Measurements from ENCODE around the gene CELA2A.
"Not testable (repeated sequence)": the region's sequence is repeated elsewhere in the genome, so short reads cannot be mapped to it uniquely, and the experiment has no call there.

The CELA2A gene

DNA sequence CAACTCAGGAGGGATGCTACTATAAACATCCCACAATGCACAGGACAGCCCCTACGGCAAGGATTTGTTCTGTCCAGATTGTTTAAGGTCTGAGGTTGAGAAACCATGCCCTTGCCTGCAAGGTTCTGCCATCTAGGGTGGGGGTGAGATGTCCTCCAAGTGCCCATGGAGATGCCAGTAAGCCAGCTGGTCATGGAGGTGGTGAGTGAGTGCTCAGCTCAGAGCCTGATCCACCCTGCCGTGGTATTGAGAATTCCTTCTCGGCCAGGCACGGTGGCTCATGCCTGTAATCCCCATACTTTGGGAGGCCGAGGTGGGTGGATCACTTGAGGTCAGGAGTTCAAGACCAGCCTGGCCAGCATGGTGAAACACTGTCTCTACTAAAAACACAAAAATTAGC is 31.6 kb upstream of the CELA2A start:
- no peak for DNase-seq (ENCODE audit: low read depth)

DNA sequence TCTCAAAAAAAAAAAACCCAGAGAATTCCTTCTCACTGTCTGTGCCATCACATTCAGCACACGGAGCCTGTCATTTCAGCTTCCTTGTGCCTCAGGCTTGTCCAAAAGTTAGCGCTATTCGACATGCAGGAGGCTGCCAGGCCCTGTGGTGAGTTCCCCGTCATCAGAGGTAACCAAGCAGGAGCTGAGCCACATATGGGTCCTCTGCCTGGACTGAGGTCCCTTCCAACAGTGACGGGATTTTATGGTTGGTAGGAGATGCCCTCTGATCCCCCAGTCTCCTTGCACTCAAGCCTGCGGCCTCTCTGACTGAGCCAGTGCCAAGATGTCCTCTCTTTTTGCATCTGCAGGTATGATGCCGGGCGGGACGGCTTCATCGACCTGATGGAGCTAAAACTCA is 31.0 kb upstream of the CELA2A start:
- DNase-seq (ENCODE audit: low read depth): no peak

DNA sequence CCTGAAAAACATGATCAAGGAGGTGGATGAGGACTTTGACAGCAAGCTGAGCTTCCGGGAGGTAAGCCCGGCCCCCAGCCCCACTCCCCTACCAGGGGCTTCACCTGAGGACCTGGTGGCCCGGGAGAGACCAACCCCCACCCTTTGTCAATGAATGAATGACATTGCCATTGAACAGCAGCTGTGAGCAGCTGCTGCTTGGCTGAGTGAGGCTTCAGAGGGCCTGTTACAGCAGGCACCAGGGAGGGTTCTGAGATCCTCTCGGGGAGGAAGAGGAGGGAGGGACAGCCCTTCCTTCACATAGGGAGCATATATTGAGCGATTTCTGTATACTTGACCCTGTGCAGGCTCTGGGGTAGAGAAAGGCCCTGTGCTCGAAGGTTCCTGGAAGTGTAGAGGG is 30.6 kb upstream of the CELA2A start:
- DNase-seq (ENCODE audit: low read depth): no peak

DNA sequence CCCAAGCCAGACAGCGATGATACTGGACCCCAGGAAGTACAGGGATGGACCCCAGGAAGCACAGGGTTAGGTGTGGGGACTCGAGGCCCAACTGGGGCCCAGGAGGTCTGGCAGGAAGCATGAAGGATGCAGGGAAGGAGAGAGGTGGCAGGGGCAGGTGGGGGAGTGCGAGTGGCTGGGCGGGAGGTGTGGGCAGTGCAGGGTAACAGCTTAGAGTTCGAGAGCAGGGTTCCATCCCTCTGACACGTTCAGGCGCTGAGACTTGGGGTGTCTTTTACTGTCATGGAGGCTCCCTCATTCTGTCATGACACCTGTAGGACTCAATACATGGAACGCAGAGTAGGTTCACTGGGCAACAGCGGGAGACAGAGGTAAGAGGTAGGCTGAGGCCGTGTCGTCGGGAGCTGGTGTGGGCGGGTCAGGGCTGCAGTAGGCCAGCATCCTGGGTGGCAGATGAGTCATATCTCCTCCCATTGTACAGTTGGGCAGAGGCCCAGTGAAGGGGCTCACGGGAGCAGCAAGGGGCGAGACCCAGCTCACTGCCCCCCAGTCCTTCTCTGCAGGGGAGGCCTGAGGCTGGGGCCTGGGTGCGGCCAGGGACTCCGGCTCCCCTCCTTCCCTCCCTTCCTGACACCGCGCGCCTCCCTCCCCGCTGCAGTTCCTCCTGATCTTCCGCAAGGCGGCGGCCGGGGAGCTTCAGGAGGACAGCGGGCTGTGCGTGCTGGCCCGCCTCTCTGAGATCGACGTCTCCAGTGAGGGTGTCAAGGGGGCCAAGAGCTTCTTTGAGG is 29.8 kb upstream of the CELA2A start:
- peak; percentile 47 for DNase-seq (ENCODE audit: low read depth)

DNA sequence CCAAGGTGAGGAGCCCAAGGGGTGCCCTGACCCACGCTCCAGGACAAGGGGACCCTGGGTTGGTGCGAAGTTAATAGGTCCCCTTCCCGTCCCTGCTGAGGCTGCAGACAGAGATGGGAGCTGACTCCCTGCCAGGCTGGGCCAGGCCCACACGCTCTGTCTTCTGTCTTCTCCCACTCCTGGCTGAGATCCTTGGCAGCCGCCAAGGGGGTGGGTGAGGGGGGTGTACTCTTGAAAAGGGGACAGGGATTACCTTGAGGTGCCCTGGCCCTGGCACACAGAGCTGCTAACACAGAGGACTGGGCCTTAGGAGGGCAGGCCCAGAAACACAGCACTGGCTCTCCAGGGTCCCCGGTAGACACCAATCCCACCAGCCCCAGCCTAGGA is 29.3 kb upstream of the CELA2A start:
- DNase-seq (ENCODE audit: low read depth): no peak

DNA sequence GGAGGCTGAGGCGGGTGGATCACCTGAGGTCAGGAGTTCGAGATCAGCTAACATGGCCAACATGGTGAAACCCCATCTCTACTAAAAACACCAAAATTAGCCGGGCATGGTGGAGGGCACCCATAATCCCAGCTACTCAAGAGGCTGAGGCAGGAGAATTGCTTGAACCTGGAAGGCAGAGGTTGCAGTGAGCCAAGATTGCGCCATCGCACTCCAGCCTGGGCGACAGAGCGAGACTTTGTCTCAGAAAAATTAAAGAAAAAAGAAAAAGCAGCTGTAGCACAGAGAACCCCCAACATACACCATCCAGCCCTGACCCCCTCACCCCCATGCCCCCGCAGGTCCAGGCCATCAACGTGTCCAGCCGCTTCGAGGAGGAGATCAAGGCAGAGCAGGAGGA is 28.3 kb upstream of the CELA2A start:
- not testable (repeated sequence) for DNase-seq (ENCODE audit: low read depth)

DNA sequence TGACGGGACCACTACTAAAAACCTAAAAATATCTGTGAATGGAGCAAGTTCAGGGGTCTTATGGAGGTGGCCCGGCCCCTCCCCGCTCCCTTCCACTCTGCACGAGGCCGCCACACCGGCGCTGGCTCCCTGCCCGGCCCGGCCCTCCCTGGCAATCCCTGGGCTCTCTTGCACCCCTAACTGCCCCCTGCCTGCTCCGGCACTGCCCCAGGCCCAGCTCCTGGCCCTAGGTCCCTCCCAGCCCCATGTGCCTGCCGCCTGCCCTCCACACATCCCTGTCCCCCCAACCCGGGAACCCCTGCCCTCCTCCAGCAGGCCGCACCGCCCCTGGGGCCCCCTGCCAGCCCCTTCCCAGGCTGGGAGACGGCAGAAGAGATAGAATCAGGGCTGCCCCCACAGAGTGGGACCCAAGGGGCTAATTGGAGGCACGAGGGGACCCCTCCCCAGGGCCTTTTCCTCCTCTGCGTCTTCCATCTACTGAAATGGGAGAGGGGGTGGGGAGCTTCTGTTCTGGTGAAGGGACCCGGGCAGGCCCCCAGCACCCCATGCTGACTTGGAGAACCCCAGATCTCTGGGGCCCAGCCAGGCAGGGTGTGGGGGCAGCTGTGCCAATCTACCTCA is 27.6 kb upstream of the CELA2A start:
- no peak for DNase-seq (ENCODE audit: low read depth)

DNA sequence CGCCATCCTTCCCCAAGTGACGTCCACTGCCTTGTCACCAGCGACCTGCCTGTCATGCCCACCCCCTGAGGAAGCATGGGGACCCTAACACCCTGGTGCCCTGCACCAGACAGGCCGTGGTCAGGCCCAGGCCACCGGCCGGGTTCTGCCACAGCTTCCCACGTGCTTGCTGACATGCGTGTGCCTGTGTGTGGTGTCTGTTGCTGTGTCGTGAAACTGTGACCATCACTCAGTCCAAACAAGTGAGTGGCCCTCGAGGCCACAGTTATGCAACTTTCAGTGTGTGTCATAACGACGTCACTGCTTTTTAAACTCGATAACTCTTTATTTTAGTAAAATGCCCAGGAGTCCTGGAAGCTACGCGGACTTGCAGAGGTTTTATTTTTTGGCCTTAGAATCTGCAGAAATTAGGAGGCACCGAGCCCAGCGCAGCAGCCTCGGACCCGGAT is 26.8 kb upstream of the CELA2A start:
- peak; percentile 64 for DNase-seq (ENCODE audit: low read depth)

DNA sequence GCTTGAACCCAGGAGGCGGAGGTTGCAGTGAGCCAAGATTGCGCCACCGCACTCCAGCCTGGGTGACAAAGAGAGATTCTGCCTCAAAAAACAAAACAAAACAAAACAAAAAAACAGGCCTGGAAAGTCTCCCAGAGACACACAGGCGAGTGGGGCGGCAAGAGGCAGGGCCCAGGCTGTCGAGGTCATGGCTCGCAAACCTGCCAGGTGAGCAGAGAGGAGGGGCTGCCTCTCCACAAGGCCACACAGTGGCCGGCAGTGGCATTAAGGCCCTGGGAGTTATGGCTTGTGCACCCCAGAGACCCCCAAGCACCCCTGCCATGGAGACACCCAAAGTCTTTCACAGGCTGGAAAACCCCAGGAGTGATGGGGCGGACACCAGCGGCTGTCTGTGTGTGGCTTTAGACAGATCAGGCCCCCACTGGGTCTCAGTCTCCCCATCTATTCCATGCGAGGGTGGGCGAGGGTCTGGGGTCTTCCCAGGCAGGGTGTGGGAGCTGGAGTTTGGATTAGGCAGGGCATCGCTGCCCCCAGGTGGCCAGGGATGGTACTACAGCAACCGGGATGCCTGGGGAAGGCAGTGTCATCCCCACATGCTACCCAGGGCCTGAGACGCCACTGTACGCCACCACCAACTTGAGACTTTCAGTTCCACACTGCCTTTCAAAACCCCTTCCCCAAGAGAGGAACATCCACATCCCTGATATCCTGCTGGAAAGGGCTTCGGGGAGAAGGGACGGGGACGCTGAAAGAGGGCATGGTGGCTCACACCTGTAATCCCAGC is 25.6 kb upstream of the CELA2A start:
- peak; percentile 51 for DNase-seq (ENCODE audit: low read depth)

DNA sequence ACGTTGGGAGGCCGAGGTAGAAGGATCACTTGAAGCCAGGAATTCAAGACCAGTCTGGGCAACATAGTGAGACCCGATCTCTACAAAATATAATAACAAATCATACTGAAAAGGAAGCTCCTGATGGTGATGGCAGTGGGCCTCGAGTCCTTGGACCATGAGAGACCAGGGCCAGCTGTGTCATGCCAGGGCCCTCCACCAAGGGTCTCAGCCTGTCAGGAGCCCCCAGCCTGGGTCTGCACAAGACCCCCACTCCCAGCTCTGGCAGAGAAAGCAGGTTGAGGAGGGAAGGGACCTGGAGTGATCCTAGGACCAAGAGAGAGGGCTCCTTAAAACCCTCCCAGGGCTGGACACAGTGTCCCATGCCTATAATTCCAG is 25.0 kb upstream of the CELA2A start:
- DNase-seq (ENCODE audit: low read depth): no peak

DNA sequence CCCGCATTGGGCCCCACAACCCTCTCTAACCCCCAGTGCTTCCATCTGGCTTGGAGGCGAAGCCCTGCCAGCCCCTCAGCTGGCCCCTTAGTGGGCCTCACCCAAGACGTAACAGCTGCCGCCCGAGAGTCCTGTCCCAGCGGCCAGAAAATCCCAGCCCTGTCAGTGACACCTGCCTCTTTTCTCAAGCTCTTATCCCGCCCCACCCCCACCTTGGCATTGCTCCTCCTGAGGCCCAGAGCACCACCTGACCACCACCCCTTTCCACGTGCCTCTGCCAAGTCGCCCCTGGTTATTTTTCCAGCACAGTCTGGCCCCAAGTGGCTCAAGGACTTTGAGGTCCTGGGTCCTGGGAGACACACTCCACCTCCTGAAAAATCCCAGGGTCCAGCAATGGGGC is 24.2 kb upstream of the CELA2A start:
- no peak for DNase-seq (ENCODE audit: low read depth)

DNA sequence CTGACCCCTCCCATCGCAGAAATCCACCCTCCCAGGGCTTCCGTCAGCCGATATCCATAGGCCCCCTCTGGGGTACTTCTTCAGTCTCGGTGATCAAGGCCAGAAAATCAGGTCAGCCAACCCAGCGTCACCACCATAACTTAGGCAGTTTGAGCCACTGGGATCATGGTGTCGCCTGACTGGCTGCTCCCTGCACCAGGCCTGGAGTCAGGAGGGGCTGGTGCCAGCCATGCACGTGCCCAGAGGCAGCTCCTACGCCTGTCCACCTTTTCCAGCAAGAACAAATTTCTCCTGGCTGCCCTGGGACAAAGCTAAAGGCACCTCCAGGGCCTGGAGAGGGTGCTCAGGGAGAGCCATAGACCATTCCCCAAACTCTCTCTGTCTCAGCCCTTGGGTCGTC is 23.1 kb upstream of the CELA2A start:
- no peak for DNase-seq (ENCODE audit: low read depth)

DNA sequence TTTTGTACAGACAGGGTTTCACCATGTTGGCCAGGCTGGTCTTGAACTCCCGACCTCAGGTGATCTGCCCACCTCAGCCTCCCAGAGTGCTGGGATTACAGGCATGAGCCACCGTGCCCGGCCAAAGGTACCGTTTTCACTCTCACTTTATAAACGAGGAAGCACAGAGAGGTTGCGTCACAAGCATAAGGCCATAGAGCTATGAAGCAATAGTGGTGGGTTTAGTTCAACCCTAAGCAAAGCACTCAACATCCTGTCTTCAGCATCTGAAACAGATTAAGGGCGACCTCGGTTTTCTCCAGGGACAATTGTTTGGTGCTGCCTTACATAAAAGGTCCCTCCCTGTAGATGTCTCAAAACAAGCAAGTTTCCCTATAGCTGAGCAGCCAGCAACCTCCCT is 21.8 kb upstream of the CELA2A start:
- peak; percentile 43 for DNase-seq (ENCODE audit: low read depth)

DNA sequence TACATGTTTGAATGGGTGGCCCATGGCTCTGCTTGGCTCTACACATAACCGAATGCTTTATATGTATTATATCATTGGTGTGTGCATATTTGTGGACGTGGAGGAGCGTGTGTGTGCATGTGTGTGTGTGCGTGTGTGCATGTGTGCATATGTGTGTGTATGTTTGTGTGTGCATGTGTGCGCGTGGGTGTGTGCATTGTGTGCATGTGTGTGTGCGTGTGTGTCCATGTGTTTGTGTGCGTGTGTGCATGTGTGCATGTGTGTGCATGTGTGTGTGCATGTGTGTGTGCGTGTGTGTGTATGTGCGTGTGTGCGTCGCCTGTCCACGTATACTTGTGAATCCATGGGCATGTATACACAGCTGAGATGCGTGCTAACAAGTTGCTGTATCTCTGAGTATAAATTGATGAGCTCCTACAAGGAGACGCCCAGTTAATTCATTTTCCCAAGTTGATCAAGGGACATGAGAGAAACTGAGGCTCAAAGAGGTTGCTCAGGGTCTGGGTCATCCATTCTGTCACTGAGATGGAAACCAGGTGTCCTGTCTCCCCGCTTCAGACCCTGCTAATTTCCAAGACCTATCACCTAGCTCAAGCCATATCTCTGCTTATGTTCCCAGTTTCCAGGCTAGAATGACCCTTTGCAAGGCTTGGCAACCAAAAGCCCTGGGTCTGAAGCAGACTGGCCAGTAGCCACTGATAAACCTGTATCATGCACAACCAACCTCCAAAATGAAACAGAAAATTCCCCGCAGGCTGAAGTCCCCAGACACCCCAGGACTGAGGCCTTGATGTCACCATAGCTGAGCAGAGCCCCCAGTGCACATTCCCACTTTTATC is 21.1 kb upstream of the CELA2A start:
- no peak for DNase-seq (ENCODE audit: low read depth)

DNA sequence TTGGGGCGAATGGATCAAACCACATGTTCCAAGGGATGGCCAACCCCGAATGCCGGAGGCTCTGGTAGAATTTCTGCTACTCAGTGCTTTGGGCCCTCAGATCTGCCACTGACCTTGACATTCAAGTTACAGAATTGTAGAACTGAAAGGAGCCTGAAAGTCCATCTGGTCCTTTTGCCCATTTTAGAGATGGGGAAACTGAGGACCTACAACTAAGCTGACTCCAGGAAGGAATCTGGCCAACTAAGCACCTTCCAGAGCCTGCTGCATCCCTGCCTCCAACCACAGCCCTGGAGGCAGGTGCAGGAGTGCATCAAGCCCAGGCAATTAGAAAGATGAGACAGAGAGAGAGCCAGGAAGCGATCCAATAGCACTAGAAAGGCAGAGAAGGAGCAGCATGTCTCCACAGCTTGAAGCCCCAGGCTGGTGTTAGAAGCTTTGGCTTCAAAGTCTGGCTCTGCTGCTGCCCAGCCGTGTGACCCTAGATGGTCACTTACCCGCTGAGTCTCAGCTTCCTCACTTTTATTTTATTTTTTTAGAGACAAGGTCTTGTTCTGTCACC is 19.6 kb upstream of the CELA2A start:
- DNase-seq (ENCODE audit: low read depth): no peak

DNA sequence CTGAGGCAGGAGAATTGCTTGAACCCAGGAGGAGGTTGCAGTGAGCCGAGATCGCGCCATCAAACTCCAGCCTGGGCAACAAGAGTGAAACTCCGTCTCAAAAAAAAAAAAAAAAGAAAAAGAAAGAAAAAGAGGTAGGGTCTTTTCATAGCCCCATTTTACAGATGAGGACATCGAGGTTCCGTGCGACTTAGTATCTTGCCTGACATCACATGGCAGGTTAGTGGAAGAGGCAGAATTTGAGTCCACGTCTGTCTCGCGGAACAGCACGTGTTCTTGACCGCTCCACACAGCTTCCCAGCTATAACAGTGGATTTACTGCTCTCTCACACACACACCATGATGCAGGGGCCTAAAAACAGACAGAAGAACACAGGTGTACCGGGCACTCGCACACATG is 17.2 kb upstream of the CELA2A start:
- no peak for DNase-seq (ENCODE audit: low read depth)

DNA sequence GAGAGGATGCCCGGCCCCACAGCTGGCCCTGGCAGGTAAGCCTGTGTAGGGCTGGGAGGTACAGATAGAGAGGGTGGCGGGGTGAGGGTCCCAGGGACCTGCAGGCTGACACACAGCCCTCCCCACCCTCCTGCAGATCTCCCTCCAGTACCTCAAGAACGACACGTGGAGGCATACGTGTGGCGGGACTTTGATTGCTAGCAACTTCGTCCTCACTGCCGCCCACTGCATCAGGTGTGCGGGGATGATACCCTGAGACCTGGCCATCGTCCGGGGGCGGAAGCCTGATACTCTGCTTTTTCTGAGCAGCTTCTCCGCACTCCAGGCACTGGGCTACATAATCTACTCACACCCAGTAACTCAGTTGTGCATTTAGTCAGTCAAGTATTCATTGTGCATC is 16.2 kb upstream of the CELA2A start:
- no peak for DNase-seq (ENCODE audit: low read depth)

DNA sequence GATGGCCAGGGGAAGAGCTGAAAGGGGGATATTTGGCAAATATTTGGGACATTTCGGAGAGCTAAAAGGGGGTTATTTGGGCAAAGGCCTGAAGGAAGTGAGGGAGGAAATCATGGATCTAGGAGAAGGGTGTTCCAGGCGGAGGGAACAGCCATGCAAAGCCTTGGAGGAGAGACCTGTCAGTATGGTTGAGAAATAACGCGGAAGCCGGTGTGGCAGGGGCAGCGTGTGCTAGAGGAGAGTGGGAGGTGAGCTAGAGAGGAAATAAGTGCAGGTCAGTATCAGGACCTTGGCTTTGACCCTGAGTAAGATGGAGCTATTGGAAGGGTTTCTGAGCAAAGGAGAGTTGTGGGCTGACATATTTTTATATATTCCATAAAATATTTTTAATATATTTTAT is 15.3 kb upstream of the CELA2A start:
- no peak for DNase-seq (ENCODE audit: low read depth)

DNA sequence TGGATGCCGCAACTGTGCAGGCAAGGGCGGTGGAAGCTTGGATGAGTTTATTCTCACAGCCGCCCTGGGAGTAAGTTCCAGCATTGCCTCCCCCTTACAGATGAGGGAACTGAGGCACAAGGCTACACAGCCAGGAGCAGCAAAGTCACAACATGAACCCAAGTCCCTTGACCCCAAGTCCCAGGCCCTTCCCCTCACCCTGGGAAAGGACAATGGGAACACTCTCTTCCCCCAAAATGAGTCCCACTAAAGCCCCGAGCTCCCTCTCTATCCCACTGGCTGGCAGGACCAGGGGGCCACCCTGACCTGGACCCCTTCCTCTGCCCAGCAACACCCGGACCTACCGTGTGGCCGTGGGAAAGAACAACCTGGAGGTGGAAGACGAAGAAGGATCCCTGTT is 14.4 kb upstream of the CELA2A start:
- DNase-seq (ENCODE audit: low read depth): no peak

DNA sequence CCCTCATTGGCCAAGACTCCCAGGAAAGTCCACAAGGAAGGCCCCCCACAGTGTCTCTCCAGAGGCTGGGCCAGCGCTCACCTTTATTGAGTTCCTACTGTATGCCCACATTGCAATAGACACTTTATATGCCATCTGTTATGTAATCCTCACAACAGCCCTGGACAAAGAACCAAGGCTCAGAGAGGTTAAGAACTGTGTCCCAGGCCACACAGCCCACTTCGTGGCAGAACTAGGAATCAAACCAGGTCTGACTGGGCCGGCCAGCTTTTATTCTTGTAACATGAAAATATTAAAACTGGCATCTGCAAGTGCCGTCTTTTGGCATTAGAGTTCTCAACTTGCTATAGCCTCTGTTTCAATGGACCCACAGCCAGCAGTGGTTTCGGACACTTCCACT is 13.8 kb upstream of the CELA2A start:
- DNase-seq (ENCODE audit: low read depth): no peak

DNA sequence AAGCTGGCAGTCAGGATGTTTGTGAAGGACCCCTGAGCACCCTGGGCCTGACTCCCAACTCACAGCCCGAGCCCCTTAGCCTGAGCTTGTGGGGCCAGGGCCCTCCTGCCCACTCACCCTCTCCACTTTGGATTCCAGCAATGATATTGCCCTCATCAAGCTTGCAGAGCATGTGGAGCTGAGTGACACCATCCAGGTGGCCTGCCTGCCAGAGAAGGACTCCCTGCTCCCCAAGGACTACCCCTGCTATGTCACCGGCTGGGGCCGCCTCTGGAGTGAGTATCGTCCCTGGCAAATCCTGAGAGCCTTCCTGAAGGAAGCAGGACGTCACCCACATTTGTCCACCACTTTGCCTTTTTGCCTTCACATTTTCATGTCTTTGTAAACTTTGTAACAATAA is 13.3 kb upstream of the CELA2A start:
- DNase-seq (ENCODE audit: low read depth): no peak

Data from EH (cell line).